ENCODE measurements around the gene MYADM. TPM values are rescaled to one million over a fixed set of nuclear protein-coding genes. Genes with fewer than 3 reads are reported as not detected.
A peak's percentile ranks its signal among the peaks of the same experiment; 100 is the strongest.

The MYADM gene
- total and polyA plus RNA-seq, 2 of the 13 experiments (the other 11 are each of a cell fraction or from before 2014, with no cell fraction given) = 19.9 to 38.1 TPM

DNA sequence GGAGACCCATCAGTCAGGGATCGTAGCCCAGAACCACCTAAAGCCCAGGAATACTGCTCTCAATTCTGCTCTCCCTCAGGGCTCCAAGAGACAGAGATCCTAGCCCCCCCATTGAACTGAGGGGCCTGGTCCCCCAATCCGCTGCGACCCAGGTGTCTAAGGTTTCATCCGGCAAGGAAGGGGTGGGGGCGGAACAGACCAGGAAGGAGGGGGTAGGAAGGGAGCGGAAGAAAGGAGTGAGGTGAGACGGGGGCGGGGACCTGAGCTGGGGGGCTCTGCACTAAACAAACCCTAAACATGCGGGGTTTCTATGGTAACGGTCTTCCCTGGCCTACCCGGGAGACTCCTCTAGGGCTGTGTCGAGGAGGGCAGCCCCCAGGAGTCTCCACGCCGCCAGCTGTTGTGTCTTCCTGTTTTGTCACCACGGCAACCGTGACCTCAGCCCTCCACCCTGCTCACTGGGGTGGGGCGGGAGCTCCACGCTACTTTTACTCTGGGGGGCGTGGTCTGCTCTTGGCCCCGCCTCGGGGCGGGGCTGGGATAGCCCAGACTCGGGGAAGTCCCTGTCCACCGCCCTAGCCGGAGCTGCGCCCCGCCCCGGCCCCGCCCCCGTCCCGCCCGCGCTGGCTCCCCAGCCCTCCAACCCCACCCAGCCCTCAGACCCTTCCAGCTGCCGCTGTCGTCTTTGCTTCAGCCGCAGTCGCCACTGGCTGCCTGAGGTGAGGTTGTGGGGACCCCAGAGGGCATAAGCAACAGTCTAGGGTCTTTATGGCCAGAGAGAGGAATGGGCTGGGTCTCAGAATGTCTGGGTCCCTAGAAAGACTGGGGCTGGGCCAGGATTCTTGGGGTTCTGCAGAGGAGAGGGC, at the start of gene MYADM (continued):
- TF ChIP-seq ZBTB40 (IDR thresholded peaks at IDR 0.05) (no peak), ZBTB40 (CRISPR knock-in tag; IDR thresholded peaks at IDR 0.05) (peak; percentile 25), ZFX (CRISPR knock-in tag; IDR thresholded peaks at IDR 0.05; ENCODE audit: low read depth) (peak; percentile 84), EZH2 (conservative IDR thresholded peaks at IDR 0.05; ENCODE audit: low read depth, low read length) (no peak), ZNF619 (CRISPR knock-in tag; IDR thresholded peaks at IDR 0.05) (no peak), ZNF7 (CRISPR knock-in tag; IDR thresholded peaks at IDR 0.05) (no peak), RERE (CRISPR knock-in tag; IDR thresholded peaks at IDR 0.05; ENCODE audit: low read depth) (no peak), POLR2G (IDR thresholded peaks at IDR 0.05; ENCODE audit: low read depth, low read length) (peak; percentile 74), ZNF546 (CRISPR knock-in tag; conservative IDR thresholded peaks at IDR 0.05) (peak; percentile 74; the same call in 1 of the 2 replicates), TCF7 (IDR thresholded peaks at IDR 0.05; ENCODE audit: low read depth) (peak; percentile 13; the same call in 1 of the 2 replicates), SOX5 (CRISPR knock-in tag; IDR thresholded peaks at IDR 0.05; ENCODE audit: borderline replicate concordance) (peak; percentile 63), TEAD3 (CRISPR knock-in tag; optimal IDR thresholded peaks at IDR 0.05; ENCODE audit: borderline replicate concordance) (peak; percentile 36)

Data from HepG2 (cell line).